Measurements from ENCODE around the gene SERAC1.

DNA sequence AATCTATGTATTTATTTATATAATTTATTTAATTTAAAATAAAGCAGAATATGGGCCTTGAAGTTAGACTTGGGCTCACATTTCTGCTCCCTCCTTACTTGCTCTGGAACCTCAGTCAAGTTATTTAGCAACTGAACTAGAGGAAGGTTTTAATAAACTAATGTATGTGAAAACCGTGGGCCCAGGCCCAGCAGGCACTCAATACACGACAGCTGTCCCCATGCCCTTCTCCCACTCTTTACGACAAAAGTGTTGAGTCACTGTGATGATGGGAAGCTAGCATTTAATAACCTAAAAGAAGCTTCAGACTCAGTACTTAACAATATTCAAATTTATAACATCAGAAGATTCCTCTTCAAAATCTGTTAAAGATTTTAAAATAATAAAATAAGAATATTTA is 46.7 kb downstream of the SERAC1 start:
- TF ChIP-seq TAF1 (IDR thresholded peaks at IDR 0.05; ENCODE audit: borderline replicate concordance, insufficient read depth, low read length) (no peak), POLR2AphosphoS5 (IDR thresholded peaks at IDR 0.05; ENCODE audit: low read depth, low read length) (no peak), REST (IDR thresholded peaks at IDR 0.05; ENCODE audit: insufficient read depth in 1 of 2, low read depth in 2 of 2, low read length in 2 of 2) (no peak), FOXP2 (optimal IDR thresholded peaks at IDR 0.05; ENCODE audit: borderline replicate concordance, extremely low read depth, extremely low read length, insufficient read depth) (no peak), SIN3A (IDR thresholded peaks at IDR 0.05; ENCODE audit: borderline replicate concordance, insufficient read depth, low read length) (no peak)

Measured in PFSK-1 (cell line).